Stimulated activated naive CD4-positive, alpha-beta T cell treated with Interleukin-2 at 50 U/mL for 16 hours (primary cell): ENCODE data around the gene AR.

ENCODE experiments used
- DNase-seq: peaks from one replicate; lab custom pipeline; 2025; lab: John Stamatoyannopoulos, UW

The AR gene

DNA sequence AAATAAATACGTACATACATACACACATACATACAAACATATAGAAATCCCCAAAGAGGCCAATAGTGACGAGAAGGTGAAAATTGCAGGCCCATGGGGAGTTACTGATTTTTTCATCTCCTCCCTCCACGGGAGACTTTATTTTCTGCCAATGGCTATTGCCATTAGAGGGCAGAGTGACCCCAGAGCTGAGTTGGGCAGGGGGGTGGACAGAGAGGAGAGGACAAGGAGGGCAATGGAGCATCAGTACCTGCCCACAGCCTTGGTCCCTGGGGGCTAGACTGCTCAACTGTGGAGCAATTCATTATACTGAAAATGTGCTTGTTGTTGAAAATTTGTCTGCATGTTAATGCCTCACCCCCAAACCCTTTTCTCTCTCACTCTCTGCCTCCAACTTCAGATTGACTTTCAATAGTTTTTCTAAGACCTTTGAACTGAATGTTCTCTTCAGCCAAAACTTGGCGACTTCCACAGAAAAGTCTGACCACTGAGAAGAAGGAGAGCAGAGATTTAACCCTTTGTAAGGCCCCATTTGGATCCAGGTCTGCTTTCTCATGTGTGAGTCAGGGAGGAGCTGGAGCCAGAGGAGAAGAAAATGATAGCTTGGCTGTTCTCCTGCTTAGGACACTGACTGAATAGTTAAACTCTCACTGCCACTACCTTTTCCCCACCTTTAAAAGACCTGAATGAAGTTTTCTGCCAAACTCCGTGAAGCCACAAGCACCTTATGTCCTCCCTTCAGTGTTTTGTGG, 180.7 kb downstream of the AR start:
- no peak for DNase-seq

- no peak for DNase-seq
These were observed 181.7 kb downstream of the AR start for GRCh38 chrX:67725471-67725870.

GRCh38 chrX:67726018-67726417, 182.2 kb downstream of the AR start:
- no peak for DNase-seq

DNA sequence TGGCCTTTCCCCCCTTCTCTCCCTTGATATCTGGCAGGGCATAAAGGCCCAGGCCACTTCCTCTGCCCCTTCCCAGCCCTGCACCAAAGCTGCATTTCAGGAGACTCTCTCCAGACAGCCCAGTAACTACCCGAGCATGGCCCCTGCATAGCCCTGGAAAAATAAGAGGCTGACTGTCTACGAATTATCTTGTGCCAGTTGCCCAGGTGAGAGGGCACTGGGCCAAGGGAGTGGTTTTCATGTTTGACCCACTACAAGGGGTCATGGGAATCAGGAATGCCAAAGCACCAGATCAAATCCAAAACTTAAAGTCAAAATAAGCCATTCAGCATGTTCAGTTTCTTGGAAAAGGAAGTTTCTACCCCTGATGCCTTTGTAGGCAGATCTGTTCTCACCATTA, 183.8 kb downstream of the AR start:
- no peak for DNase-seq

- no peak for DNase-seq
These were observed 186.5 kb downstream of the AR start for GRCh38 chrX:67730296-67730695.

DNA sequence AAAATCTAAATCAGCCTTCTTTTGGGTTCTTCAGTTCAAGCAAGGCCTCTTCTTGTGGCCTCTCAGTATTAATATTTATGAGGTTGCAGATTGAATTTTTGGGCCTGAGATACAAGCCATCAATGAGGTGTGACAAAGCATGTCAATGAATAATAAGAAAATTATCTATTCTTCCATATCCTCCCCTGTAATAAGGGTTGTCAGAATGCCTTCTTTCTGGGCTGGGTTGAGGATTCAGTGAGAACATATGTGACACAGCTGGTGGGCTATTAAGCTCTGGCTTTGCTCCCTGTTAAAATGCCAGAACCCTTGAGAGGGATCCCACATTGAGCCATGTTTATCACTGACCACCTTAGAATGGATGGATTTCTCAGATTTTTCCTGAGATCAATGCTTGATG, 187.2 kb downstream of the AR start:
- DNase-seq = no peak

DNA sequence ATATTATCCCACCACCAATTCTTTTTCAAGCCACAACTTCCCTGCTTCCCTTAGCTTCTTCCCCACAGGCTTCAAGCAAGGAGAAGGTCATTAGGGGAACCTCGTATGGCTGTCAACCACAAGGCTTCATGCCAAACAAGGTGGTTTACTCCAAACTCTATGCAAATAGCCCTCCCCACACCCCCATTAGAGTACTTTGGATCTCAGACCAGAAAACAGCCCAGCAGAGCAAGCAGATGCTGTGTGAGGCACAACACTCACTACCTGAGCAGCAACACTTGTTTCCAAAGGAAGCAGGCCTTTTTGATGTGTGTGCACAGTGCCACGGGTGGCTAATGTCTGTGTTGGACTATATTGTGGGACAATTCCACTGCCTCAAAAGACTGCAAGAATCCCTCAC, 189.0 kb downstream of the AR start:
- DNase-seq = no peak

DNA sequence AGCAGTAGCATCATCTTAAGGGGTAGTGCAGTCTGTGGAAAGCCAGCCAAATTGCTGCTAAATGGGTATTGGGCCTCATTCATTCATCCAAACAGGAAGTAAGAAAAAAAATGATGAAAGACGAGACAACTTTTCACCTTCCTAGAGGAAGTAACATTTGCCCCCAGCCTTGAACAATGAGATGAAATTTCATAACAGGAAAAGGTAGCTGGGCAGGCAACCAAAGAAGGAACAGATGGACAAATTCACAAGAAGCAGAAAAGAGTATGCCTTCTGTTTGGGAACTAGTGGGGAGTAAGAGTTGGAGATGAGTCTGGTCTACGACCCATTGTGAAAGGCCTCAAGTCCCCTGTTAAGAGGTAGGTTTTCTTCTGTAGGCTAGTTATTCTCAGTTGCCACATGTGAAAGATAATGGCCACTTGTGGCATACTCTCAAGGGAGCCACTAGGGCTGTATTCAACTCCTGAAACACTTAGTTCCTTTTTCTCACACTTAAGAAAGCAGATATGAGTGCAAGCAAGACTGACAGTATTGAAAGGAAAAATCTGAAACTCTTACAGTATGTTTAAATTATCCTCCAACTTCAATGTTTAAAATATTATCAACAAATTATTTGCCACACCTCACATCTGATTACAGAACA, 190.4 kb downstream of the AR start:
- no peak for DNase-seq

DNA sequence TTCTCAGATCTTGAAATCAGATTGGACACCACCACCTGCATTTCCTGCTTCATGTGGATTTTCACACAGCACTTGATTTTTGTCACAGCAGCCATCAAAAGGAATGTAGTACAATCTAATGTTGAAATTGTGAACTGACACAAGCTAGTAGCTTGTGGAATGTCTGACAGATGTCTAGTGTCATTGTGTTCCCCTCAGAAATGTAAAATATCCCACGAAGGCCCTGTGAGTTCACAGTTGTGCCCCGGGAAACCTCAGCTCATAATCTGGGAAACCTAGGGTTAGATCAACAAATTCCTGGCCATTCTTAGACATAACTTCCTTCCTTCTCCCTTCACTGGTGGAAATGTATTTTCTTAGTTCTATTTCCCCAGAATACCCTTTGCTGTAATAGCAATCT, 205.7 kb downstream of the AR start:
- no peak for DNase-seq

DNA sequence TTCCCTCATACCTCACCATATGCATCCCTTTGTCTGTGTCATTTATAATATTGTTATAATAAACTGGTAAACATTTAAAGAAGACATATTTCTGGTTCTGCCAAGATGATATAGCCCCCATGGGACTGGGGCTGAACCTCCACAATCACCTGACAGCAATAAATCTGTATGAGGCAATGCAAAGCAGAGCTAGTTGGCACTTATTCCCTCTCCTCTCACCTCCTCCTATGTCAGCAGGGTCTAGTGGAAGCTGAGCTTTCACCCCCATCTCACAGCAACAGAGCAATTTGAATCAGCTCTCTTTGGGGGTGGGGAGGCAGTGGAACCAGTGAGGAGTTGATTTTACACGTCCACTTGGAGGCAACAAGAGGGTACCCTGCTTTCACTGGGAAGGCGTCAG, 206.9 kb downstream of the AR start:
- no peak for DNase-seq

- no peak for DNase-seq
These were observed 215.2 kb downstream of the AR start for GRCh38 chrX:67759018-67759417.

GRCh38 chrX:67777148-67777547, 233.3 kb downstream of the AR start:
- no peak for DNase-seq

DNA sequence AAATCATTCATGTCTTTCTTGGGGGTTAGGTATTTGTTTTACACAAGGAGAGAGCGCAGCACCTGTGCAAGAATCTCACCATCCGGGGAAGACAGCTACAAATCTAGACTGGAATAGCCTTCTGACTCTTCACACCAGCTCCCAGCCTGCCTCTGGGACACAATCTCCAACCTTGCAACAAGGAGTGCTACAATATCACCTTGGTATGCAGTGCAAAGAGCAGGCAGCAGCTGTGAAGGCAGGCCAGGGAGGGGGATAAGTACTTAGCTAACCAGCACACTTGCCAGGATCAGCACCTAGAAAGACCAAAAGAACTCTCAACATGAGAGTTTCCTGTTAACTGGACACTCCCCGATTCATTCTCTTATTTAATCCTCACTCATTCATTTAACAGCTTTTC, 235.3 kb downstream of the AR start:
- no peak for DNase-seq
